ENCODE measurements around the gene CABLES1.
"Not testable (repeated sequence)": the region's sequence is repeated elsewhere in the genome, so short reads cannot be mapped to it uniquely, and the experiment has no call there.

CABLES1 gene

GRCh38 chr18:23281626-23282436, 146.5 kb downstream of the CABLES1 start:
- DNase-seq (ENCODE audit: extremely low read depth in 1 of 2, low read depth in 1 of 2), result no peak

GRCh38 chr18:23282437-23282781, 147.1 kb downstream of the CABLES1 start:
- DNase-seq (ENCODE audit: extremely low read depth in 1 of 2, low read depth in 1 of 2), result no peak

- DNase-seq (ENCODE audit: extremely low read depth in 1 of 2, low read depth in 1 of 2), result peak in 1 of 2 donors; percentile 42
These were observed 148.7 kb downstream of the CABLES1 start for GRCh38 chr18:23283916-23284430.

GRCh38 chr18:23284629-23285028, 149.3 kb downstream of the CABLES1 start:
- no peak for DNase-seq (ENCODE audit: extremely low read depth in 1 of 2, low read depth in 1 of 2)

- DNase-seq (ENCODE audit: extremely low read depth in 1 of 2, low read depth in 1 of 2), result not testable (repeated sequence)
These were observed 150.3 kb downstream of the CABLES1 start for GRCh38 chr18:23285581-23285980.

- no peak for DNase-seq (ENCODE audit: extremely low read depth in 1 of 2, low read depth in 1 of 2)
These were observed 156.3 kb downstream of the CABLES1 start for GRCh38 chr18:23291456-23292205.

GRCh38 chr18:23300231-23300805, 165.0 kb downstream of the CABLES1 start:
- no peak for DNase-seq (ENCODE audit: extremely low read depth in 1 of 2, low read depth in 1 of 2)

- DNase-seq (ENCODE audit: extremely low read depth in 1 of 2, low read depth in 1 of 2), result no peak
These were observed 166.7 kb downstream of the CABLES1 start for GRCh38 chr18:23301972-23302371.

GRCh38 chr18:23302511-23302850, 167.2 kb downstream of the CABLES1 start:
- no peak for DNase-seq (ENCODE audit: extremely low read depth in 1 of 2, low read depth in 1 of 2)

- no peak for DNase-seq (ENCODE audit: extremely low read depth in 1 of 2, low read depth in 1 of 2)
These were observed 167.7 kb downstream of the CABLES1 start for GRCh38 chr18:23302851-23303527.

- DNase-seq (ENCODE audit: extremely low read depth in 1 of 2, low read depth in 1 of 2), result no peak
These were observed 171.5 kb downstream of the CABLES1 start for GRCh38 chr18:23306822-23307221.

- peak in 1 of 2 donors; percentile 12 for DNase-seq (ENCODE audit: extremely low read depth in 1 of 2, low read depth in 1 of 2)
These were observed 172.4 kb downstream of the CABLES1 start for GRCh38 chr18:23307567-23308295.

Measured in stimulated activated CD8-positive, alpha-beta memory T cell treated with anti-CD3 and anti-CD28 coated beads, Interleukin-7, amount 100 ng/mL, for 48 hours (primary cell).